NCI-H510A treated with DMSO at 0.1 percent for 48 hours (cell line): ENCODE measurements around the gene ZKSCAN3.
"Not testable (repeated sequence)": the region's sequence is repeated elsewhere in the genome, so short reads cannot be mapped to it uniquely, and the experiment has no call there.

Source experiments
- DNase-seq: peaks from one replicate; lab custom pipeline; 2025; lab: John Stamatoyannopoulos, UW

ZKSCAN3 gene

DNA sequence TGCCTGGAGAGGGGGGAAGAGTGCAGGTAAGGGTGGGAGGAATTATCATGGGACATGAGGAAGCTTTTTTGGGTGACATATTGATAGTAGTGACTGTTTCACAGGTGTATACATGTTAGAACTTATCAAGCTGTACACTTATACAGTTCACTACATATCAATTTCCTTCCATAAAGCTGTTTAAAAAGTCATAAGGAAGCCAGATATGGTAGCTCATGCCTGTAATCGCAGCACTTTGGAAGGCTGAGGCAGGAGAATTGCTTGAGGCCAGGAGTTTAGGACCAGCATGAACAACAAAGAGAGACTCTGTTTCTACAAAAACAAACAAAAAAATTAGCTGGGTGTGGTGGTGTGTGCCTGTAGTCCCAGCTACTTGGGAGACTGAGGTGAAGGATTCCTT lies 28.1 kb downstream of the ZKSCAN3 start:
- DNase-seq = no peak

DNA sequence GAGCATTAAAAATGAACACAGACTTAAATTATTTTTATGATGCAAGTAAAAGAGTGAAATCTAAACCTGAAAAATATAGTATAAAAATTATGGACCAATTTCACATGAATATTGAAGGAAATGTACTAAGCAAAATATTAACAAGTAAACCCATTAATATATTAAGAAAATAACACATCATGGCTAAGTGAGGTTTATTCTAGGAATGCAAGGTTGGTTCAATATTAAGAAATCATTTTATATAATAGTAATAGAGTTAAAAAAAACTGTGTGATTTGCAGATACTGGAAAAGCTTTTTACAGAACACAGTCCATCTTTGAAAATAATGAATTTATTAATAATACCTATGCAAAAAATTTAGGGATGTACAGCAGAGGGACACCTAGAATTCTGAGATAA lies 28.9 kb downstream of the ZKSCAN3 start:
- no peak for DNase-seq

DNA sequence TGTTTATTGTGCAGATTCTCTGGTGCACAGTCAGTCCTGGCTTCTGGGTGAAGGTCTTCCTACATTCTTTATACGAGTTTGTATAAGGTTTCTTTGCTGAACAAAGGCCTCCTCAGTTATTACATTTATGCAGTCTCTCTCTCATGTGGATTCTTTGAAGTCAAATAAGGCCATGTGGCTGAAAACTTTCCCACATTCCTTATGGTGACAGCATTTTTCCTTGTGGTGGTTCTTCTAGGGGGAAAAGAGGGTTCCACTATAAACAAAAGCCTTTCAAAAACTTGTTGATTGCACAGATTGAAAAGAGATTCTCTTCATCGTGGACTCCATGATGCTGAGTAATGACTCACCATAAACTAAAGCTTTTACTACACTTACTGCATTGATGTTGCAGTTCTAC lies 30.6 kb downstream of the ZKSCAN3 start:
- DNase-seq = no peak

DNA sequence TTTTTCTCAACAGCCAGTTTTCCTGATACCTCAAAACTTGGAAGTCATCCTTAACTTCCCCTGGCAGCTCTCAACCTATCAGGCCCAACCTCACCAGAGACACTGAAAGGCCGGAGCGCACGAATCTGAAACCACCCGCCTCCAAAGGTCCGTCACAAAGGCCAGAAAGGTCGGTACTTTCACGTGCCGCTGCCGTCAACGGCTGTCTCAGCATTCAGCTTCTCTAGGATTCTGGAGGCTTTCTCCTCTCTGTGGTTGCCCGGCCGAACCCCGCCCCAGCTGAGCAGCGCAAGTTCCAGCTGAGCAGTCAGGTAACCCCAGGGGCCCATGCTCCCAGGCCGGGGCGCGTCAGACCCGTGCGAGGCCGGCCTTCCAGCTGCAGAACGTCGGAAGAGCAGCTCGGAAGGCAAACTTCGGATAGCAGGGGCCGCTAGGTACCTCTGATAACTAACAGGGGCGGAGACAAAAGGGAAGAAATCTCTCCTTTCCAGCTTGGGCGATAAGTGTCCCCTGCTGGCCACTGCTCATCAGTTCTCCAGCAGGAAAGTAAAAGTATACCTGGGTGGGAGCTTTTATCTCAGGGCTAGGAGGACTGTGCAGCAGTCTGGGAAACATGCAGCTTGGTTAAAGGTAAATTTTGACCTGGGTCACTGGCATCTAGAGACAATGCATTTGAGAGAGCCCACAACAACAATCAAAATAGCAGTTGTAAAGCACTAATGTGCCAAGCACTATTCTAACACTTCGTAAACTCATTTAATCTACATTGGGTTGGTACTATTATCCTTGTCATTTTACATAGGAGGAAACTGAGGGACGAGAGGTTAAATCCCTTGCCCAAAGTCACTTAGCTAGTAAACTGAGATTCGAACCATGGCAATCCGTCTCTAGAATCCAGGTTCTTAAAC lies 33.7 kb downstream of the ZKSCAN3 start:
- DNase-seq = no peak

DNA sequence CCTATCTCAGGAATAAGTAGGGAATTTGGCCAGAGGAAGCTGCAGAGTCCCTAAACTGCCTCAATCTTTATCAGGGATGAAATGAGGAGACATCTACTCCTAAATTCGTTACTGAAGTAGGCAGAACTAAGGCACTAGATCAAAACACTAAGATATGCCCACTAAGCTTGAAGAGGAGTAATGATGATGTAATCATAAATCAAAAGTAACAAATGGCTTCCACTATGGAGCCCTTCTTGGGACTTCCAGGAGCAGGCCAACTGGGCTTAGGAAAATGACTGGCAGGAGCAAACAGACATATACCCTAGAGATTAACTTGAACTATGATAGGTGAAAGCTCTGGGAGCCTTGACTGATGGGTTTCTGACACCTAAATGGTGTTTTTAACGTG lies 34.4 kb downstream of the ZKSCAN3 start:
- DNase-seq = no peak

DNA sequence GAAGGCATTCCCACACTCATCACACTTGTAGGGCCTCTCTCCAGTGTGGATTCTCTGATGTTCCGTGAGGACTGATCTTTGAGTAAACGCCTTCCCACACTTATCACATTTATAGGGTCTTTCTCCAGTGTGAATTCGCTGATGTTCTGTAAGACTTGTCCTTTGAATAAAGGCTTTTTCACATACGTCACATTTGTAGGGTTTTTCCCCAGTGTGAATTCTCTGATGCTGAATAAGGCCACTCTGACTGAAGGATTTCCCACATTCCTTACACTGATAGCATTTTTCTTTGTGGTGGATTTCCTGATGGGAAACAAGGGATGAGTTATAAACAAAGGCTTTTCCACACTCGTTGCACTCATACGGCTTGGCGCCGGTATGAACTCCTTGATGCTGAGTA lies 40.9 kb downstream of the ZKSCAN3 start:
- no peak for DNase-seq

DNA sequence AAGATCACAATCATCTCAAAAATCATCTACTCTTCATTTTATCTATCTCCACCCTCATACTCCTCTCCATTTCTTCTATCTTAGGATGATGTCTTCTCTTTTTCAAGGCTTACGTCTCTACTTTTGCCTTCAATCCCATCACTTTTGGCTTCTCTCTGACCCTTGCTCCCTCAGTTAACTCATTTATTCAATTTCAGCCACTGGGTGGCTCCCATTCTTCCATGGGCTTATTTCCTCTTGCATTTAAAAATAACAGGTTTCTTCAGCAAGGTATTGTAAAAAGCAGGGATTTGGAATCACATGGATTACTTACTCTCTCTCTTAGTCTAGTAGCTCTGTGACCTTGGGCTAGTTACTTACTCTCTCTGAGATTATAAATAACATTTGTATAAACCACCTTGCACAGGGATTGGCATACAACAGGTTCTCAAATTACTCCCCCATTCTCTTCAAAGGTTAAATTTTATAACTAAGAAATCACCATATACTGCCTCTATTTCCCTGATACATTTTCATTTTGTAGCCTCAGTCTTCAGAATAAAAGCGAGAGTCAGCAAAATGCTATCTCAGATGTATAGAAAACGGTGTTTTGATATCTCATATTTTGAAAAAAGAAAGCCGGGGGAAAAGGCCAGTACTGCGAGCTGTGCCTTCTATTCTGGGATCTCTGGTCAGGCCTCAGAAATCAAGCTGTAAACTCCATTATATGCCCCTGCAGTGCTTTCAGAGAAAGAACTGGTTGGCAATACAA lies 44.3 kb downstream of the ZKSCAN3 start:
- no peak for DNase-seq

DNA sequence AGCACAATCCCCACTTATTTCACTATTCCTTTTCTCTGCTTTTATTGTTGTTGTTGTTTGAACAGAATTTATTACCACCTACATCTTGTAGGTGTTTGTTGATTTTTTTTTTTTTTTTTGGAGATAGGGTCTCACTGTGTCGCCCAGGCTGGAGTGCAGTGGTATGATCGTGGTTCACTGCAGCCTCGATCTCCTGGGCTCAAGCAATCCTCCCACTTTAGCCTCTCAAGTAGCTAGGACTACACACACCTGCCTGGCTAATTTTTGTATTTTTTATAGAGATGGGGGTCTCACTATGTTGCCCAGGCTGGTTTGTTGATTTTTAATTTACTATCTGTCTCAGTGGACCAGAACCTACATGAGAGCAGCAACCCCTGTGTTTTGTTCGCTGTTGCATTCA lies 46.2 kb downstream of the ZKSCAN3 start:
- DNase-seq = no peak

DNA sequence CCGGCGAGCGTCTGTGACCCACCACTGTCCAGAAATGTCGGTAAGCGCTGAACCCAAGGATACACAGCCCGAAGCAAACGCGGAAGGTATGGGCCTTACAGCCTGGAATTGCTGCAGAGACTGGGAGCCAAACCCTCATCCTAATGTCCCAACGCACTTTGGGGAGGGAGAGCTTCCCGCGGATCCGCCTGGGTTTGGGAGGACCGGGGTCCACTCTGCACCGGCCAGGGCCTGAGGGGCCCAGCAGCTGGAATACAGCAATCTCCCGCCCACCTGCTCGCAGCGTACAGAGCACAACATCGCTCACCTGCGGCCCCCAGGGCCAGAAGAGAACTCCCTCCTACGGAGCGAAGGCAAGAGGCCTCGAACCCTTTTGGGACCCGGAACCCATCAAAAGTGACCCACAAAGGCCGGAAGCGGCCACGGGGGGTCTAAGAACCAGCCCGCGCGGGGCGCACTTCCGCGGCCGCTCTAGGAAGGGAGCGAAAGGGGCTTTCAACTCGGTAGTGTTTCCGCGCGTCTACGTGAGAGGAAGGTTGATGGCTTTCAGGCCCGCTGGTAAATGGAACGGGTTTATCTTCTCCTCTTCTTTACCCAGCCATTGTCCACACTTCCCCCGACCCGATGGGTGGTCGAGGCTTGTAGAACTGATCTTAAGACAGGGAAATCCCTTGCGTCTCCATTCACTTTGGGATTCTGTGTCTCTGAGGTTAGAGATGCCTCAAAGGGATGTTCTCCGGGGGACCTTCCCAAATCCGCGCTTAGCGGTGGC lies 49.8 kb downstream of the ZKSCAN3 start, which contains the start of gene ZSCAN12:
Gene ZSCAN12 (minus strand): TSS at position 398 of the 772 bp plus-strand sequence. CDS start 1,342 bp downstream, outside the sequence.
- peak; percentile 35 for DNase-seq

DNA sequence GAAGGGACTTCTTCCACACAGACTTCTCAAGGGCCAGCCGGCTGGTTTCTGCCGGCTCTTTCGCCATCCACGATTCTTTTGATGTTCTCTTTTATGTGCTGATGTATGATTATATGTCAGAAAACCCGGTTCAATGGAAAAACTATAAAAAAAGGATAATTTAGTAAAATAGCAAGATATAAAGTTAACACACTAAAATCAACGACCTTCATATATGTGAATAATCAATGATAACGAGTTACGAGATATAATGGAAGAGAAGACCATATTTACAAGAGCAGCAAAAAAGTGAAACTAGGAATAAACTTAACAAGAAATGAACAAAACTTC lies 50.3 kb downstream of the ZKSCAN3 start:
- DNase-seq = no peak

DNA sequence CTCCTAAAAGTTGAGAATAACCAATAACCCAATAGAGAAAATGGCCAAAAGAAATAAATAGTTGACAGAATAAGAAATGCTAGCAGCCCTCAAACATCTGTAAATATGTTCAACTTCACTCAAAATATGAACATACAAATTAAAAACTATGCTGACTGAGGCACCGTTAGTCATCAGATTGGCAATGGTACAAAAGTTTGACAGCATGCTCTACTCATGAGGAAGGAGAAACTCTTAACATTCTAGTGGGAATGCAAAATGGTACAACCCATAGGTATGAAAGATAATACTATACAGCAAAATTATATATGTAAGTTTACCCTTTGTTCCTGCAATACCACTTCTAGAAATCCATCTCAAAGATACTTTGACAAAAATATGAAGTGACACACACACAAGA lies 51.4 kb downstream of the ZKSCAN3 start:
- no peak for DNase-seq

DNA sequence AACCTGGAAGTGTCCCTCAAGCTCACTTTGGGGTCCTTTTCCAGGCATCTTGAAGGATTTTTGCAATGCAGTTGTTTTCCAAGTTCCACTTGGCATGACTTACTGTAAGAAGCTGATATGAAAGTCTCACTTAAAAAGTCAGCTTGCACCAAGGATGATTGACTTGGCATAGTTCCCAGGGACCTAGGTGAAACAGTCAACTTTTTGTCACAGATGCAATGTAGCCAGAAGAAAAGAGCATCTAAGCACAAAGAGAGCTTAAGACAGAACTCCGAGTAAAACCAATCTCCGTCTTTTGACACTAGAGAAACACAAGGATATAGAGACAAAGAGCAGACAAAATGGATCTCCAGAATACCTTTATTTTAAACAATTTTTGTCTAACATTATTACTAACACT lies 52.5 kb downstream of the ZKSCAN3 start:
- DNase-seq = no peak

DNA sequence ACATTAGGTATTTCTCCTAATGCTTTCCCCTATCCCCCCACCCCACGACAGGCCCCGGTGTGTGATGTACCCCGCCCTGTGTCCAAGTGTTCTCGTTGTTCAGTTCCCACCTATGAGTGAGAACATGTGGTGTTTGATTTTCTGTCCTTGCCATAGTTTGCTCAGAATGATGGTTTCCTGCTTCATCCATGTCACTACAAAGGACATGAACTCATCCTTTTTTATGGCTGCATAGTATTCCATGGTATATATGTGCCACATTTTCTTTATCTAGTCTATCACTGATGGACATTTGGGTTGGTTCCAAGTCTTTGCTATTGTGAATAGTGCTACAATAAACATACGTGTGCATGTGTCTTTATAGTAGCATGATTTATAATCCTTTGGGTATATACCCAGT lies 54.2 kb downstream of the ZKSCAN3 start:
- not testable (repeated sequence) for DNase-seq

DNA sequence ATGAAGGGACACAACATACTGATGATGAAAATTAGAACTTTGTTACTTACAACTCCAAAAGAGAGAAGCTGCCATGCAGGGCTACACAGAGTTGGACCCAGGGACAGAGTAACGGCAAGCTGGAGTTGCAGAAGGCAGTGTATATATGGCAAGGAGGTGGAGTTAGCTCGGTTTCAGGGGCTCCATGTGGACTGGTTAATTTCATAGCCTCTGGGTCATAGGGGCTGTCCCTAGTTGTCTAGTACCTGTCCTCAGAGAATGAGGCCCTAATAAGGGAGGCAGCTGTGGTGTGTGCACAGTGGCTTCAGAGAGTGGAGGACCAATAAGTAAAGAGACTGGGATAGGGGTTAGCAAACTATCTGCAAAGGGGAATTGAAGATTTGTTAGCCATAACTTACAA lies 57.7 kb downstream of the ZKSCAN3 start:
- no peak for DNase-seq

DNA sequence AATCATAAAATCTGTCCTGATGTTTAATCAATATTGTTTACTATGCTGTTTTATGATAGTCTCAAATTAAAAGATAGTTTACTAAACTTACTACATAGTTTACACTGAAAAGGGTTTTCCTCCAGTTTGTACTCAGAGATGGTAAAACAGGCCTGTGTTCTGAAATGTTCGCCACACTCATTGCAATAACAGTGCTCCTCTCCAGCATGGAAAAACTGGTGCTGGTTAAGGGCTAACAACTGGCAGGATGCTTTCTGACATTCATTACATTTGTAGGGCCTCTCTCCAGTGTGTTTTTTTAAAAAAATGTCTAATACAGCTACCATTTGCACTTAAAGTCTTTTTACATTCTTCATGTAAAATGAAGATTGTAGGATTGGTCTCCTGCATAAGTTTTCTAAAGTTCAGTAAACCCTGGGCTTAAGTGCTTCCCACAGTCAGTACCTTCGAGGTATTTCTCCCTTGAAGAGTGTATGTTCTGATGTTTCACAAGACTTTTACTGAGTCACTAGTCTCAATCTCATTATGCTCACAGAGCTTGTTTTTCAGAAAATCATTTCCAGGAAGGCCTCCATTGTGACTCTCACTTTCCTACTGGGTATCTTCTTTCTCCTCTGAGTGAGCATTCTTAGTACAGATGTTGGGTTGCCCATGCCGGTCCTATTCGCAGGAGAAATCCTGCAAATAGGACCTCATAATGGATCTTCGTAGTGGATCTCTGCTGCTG lies 58.5 kb downstream of the ZKSCAN3 start:
- DNase-seq = no peak

DNA sequence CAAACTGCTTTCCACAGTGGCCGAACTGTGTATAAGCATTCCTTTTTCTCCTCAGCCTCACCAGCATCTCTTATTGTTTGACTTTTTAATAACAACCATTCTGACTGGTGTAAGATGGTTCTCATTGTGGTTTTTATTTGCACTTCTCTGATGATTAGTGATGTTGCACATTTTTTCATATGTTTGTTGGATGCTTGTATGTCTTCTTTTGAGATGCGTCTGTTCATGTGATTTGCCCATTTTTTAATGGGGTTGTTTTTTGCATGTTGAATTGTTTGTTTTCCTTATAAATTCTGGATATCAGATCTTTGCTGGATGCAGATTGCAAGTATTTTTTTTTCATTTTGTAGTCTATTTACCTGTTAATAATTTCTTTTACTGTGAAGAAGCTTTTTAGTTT lies 61.0 kb downstream of the ZKSCAN3 start:
- DNase-seq = no peak

DNA sequence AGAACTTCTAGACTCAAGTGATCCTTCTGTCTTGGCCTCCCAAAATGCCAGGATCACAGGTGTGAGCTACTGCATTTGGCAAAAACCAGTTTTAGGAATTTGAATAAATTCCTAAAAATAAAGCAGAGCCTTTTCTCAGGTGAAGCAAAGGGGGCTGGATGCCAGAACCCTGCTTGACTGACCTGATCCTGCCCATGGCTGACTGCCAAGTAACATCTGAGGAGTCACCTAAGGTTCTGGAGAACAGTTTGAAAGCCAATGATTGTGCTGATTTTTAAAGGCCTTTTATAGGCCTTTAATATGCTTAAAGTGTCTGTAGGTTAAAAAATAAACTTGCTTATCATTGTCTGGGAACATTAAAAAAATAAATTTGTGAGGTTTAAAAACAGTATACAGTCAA lies 63.9 kb downstream of the ZKSCAN3 start:
- DNase-seq = no peak
